Natural killer cell (primary cell): ENCODE results near the gene HMCN2. TPM values are rescaled to one million over a fixed set of nuclear protein-coding genes. Genes with fewer than 3 reads are reported as not detected.

Experiments used
- ATAC-seq, 3 donors: fragments of 150-1000 bp in 2 of 3; fragments of 200-7000 bp in 1 of 3; cut with Tn5 transposase; 1 replicate in 1 of 3; 2 replicates in 2 of 3; pipeline ENCODE4 v1.10.0; 2021; ENCODE audit warnings: mild to moderate bottlenecking in 2 of 3, moderate library complexity in 2 of 3
- DNase-seq, 2 donors: peaks; one replicate each; pipeline versions ENCODE4 v3.0.0 to v3.0.0-alpha.2; 2013 to 2021; ENCODE audit warnings: mixed read lengths in 1 of 2
- H3K27ac ChIP-seq: one replicate; pipeline ENCODE4 v1.5.1; 2013; ENCODE audit warnings: mild to moderate bottlenecking, low read length
- H3K27me3 ChIP-seq: one replicate; pipeline ENCODE4 v1.6.1; 2013; ENCODE audit warnings: low read length; ENCODE audit not compliant: control insufficient read depth, insufficient read depth
- H3K36me3 ChIP-seq: one replicate; pipeline ENCODE4 v1.6.1; 2013; ENCODE audit warnings: low read length; ENCODE audit not compliant: control insufficient read depth, insufficient read depth
- H3K4me1 ChIP-seq: one replicate; pipeline ENCODE4 v1.6.1; 2013; ENCODE audit warnings: low read length; ENCODE audit not compliant: control insufficient read depth, insufficient read depth
- H3K4me3 ChIP-seq: one replicate; pipeline ENCODE4 v1.5.1; 2013; ENCODE audit warnings: low read length
- H3K9me3 ChIP-seq: one replicate; pipeline ENCODE4 v1.6.1; 2013; ENCODE audit warnings: low read length; ENCODE audit not compliant: control insufficient read depth, insufficient read depth
- H3K27ac Mint-ChIP-seq, 2 donors: one replicate each; pipeline ENCODE4 v1.8.0; 2022; ENCODE audit warnings: mild to moderate bottlenecking in 2 of 2, mixed read lengths in 2 of 2, moderate library complexity in 1 of 2
- H3K27me3 Mint-ChIP-seq, 2 donors: one replicate each; pipeline ENCODE4 v1.8.0; 2022; ENCODE audit warnings: low read depth in 2 of 2, mixed read lengths in 2 of 2
- H3K36me3 Mint-ChIP-seq: one replicate; pipeline ENCODE4 v1.8.0; 2022; ENCODE audit warnings: mixed read lengths
- H3K4me1 Mint-ChIP-seq, 2 donors: one replicate each; pipeline ENCODE4 v1.8.0; 2022; ENCODE audit warnings: mixed read lengths in 2 of 2
- H3K4me3 Mint-ChIP-seq: one replicate; pipeline ENCODE4 v1.8.0; 2022; ENCODE audit warnings: mild to moderate bottlenecking, moderate library complexity, mixed read lengths
- H3K9me3 Mint-ChIP-seq, 2 donors: one replicate each; pipeline ENCODE4 v1.8.0; 2022; ENCODE audit warnings: mixed read lengths in 2 of 2
- WGBS: methylation state at CpG from one replicate; pipeline ENCODE4 v1.1.7; 2013; ENCODE audit warnings: missing lambda C conversion rate; ENCODE audit not compliant: insufficient coverage; 5-methylcytosine and 5-hydroxymethylcytosine counted together
- intact Hi-C: fragments of 100-400 bp; cut with micrococcal nuclease; formaldehyde crosslinking; loops from one replicate; pipeline ENCODE4 v1.14.2; 2022
- total RNA-seq, 4 donors: library from RNA; stranded (reverse); fragments of 120-200 nt in 1 of 4; gene quantifications; one replicate each; pipeline versions ENCODE4 v1.2.3 to v1.2.4, GENCODE V29; 2013 to 2022
- TF ChIP-seq, protein P1 (sequence below): fragments of 200-600 bp; IDR thresholded peaks from one replicate; pipeline ENCODE4 v1.8.0; 2022; ENCODE audit warnings: antibody characterized with exemption

Gene HMCN2
- total RNA-seq, 3 donors from 2014 or later (not counting 1 experiment from before 2014, with no cell fraction given) = not detected

DNA sequence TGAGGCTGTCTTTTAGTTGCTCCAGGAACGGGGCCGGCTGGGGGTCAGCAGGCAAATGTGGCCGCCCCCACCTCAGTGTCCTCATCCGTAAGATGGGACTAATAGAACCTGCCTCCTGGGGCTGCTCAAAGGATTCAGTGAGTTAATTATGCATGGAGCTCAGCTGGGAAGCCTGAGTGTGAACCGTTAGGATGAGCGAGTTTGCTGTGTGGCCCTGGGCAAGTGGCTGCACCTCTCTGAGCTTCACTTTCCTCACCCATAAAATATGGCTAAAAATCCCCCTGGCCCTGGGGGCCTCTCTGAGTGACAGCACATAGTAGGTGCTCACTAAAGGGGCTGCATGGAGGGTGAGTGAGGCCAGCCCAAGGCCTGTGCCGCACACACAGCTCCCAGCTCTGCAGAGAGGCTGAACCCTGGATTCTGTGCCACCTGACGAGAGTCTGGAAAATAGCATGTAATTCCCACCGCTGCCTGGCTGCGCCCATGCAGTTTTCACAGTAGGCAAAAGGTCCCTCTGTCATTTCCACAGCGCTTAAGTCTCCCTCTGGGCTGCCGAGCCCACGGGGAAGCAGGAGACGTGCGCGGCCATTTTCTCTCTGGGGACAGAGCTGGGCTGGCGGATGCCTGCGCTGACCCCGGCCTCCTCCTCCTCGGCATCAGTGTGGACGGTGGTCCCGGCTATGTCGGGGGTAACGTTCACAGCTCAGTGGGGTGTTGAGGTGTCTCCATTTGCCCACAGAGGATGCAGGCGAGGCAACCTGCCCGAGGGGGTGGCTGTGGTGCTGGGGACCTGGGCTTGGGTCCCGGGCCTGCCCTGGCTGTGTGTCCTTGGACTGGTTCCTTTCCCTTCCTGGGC lies 197.4 kb downstream of the HMCN2 start:
- H3K27me3 Mint-ChIP-seq = peaks cover 8 to 17% of the 10 kb centered on the region in 2 donors
- H3K27ac ChIP-seq = no peak overlapping the region
- no peak overlapping the region for H3K4me3 ChIP-seq
- no peaks in the 10 kb centered on the region for H3K27me3 ChIP-seq
- TF ChIP-seq, protein P1, sequence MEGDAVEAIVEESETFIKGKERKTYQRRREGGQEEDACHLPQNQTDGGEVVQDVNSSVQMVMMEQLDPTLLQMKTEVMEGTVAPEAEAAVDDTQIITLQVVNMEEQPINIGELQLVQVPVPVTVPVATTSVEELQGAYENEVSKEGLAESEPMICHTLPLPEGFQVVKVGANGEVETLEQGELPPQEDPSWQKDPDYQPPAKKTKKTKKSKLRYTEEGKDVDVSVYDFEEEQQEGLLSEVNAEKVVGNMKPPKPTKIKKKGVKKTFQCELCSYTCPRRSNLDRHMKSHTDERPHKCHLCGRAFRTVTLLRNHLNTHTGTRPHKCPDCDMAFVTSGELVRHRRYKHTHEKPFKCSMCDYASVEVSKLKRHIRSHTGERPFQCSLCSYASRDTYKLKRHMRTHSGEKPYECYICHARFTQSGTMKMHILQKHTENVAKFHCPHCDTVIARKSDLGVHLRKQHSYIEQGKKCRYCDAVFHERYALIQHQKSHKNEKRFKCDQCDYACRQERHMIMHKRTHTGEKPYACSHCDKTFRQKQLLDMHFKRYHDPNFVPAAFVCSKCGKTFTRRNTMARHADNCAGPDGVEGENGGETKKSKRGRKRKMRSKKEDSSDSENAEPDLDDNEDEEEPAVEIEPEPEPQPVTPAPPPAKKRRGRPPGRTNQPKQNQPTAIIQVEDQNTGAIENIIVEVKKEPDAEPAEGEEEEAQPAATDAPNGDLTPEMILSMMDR = no peak
- DNase-seq (no peak), ATAC-seq (no peak)
- no peak overlapping the region for H3K27ac Mint-ChIP-seq
- H3K36me3 ChIP-seq = no peaks in the 10 kb centered on the region
- no peaks in the 10 kb centered on the region for H3K9me3 Mint-ChIP-seq
- no peaks in the 10 kb centered on the region for H3K4me1 Mint-ChIP-seq
- intact Hi-C loops = loop anchor here (5.0 to 10.0 kb wide), 2 partner anchors 402 to 584 kb away; no protein-coding TSS in a partner anchor
- 85% methylated on average over 27 of the region's 27 CpGs for WGBS
- no peak overlapping the region for H3K4me3 Mint-ChIP-seq
- no peaks in the 10 kb centered on the region for H3K9me3 ChIP-seq
- no peaks in the 10 kb centered on the region for H3K36me3 Mint-ChIP-seq
- no peaks in the 10 kb centered on the region for H3K4me1 ChIP-seq

DNA sequence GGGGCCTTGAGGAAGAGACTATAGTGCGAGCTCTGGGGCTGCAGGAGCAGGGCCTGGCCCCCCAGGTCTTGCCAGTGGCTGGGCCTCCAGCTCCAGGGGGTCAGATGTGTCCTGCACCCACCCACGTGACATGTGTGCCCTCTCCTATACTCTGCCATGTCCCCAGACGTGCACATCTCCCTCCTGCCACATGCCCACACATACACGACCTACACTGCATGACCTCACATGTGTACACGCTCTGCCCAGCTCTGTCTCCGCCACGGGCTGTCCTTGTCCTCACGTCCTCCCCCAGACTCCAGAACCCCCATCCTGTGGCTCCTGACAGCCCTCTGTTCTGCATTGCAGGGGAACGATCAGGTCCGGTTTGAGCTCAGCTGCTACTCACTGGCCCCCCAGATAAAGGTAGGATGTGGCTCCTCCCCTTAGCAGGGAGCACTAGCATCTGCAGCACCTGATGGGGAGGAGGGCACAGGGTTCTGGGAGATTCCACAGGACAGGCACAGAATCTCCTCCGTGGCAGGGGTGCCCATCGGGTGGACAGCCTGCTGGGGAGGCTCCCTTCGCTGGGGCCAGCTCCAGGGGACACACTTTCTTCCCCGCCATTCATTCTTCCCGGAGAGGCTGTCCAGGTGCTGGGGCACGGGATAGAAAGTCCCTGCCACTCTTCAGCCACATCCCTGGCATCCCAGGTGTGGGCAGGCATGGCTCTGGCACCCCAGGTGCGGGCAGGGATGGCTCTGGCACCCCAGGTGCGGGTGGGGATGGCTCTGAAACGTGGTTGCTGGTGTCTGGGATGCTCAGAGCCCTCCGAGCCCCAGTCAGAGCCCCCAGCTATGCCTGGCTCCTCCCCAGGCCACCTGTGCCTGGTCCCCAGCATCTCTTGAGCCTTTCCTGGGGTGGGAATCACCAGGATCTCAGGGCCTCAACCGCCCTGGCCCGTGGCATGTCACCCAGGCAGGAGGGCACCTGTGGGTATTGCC lies 198.5 kb downstream of the HMCN2 start:
- H3K27ac Mint-ChIP-seq = no peak overlapping the region
- H3K36me3 Mint-ChIP-seq = no peaks in the 10 kb centered on the region
- H3K4me1 Mint-ChIP-seq = no peaks in the 10 kb centered on the region
- TF ChIP-seq, protein P1 = no peak
- intact Hi-C loops = loop anchor here (5.0 to 10.0 kb wide), 2 partner anchors 401 to 583 kb away; no protein-coding TSS in a partner anchor
- Histone ChIP-seq H3K9me3 (no peaks in the 10 kb centered on the region), H3K27me3 (no peaks in the 10 kb centered on the region), H3K4me3 (no peak overlapping the region), H3K36me3 (no peaks in the 10 kb centered on the region), H3K4me1 (no peaks in the 10 kb centered on the region), H3K27ac (no peak overlapping the region)
- peaks cover 8 to 17% of the 10 kb centered on the region in 2 donors for H3K27me3 Mint-ChIP-seq
- ATAC-seq = no peak
- no peak for DNase-seq
- H3K9me3 Mint-ChIP-seq = no peaks in the 10 kb centered on the region
- H3K4me3 Mint-ChIP-seq = no peak overlapping the region
- WGBS = 67% methylated on average over 22 of the region's 22 CpGs

DNA sequence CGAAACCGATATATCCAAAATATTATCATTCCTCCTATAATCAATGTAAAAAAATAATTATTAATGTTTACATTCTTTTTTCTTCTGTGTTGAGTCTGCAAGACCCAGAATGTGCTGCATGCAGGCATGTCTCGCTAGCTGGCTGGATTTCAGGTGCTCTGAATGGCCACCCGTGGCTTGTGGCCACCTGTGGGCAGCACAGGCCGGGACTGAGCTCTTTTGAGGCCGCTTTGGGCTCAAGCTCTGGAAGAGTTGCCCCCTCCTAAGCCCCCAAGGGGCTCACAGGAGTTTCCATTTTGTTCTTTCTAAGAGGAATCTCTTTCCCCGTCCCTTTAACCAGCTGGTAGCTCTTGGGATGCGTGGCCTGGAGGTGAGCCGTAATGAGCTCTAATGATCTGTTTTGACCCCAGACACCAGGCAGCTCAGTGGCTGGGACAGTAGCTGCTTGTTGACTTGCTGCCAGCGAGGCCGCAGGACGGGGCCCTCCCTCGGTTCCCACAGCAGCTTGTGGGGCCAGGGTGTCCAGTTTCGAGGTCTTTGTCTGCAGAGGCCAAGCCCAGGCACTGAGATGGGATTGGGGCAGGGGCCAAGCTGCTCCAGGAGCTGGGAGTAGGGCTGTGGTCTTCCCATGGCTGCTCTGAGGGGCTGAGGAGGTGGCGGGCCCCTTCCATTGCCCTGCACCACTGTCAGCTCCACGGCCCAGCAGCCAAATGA lies 200.0 kb downstream of the HMCN2 start:
- H3K4me1 Mint-ChIP-seq = no peaks in the 10 kb centered on the region
- no peak for DNase-seq
- no peaks in the 10 kb centered on the region for H3K27me3 ChIP-seq
- H3K9me3 ChIP-seq = no peaks in the 10 kb centered on the region
- H3K36me3 Mint-ChIP-seq = no peaks in the 10 kb centered on the region
- no peaks in the 10 kb centered on the region for H3K36me3 ChIP-seq
- peaks cover 1 to 9% of the 10 kb centered on the region in 2 donors for H3K27me3 Mint-ChIP-seq
- H3K4me3 Mint-ChIP-seq = no peak overlapping the region
- TF ChIP-seq, protein P1 = no peak
- H3K9me3 Mint-ChIP-seq = no peaks in the 10 kb centered on the region
- intact Hi-C loops = loop anchor here (10.0 kb wide), 1 partner anchor 399 kb away; no protein-coding TSS in a partner anchor
- no peak overlapping the region for H3K4me3 ChIP-seq
- WGBS = 72% methylated on average over 14 of the region's 16 CpGs
- no peak overlapping the region for H3K27ac Mint-ChIP-seq
- no peak for ATAC-seq
- H3K4me1 ChIP-seq = no peaks in the 10 kb centered on the region
- H3K27ac ChIP-seq = no peak overlapping the region
